ENCODE results near the gene SH3GLB2.
"Not testable (repeated sequence)": the region's sequence is repeated elsewhere in the genome, so short reads cannot be mapped to it uniquely, and the experiment has no call there.

DNA sequence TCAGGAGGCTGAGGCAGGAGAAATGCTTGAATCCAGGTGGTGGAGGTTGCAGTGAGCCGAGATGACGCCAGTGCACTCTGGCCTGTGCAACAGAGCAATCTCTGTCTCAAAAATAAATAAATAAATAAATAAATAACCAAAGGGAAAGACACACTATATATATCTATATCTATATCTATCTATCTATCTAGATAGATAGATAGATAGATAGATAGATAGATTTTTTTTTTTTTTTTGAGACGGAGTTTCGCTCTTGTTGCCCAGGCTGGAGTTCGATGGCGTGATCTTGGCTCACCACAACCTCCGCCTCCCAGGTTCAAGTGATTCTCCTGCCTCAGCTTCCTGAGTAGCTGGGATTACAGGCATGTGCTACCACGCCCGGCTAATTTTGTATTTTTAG, 66.7 kb downstream of the SH3GLB2 start:
- TF ChIP-seq, protein P1, sequence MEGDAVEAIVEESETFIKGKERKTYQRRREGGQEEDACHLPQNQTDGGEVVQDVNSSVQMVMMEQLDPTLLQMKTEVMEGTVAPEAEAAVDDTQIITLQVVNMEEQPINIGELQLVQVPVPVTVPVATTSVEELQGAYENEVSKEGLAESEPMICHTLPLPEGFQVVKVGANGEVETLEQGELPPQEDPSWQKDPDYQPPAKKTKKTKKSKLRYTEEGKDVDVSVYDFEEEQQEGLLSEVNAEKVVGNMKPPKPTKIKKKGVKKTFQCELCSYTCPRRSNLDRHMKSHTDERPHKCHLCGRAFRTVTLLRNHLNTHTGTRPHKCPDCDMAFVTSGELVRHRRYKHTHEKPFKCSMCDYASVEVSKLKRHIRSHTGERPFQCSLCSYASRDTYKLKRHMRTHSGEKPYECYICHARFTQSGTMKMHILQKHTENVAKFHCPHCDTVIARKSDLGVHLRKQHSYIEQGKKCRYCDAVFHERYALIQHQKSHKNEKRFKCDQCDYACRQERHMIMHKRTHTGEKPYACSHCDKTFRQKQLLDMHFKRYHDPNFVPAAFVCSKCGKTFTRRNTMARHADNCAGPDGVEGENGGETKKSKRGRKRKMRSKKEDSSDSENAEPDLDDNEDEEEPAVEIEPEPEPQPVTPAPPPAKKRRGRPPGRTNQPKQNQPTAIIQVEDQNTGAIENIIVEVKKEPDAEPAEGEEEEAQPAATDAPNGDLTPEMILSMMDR (IDR thresholded peaks at IDR 0.05): not testable (repeated sequence)
- not testable (repeated sequence) for TF ChIP-seq ZFX (IDR thresholded peaks at IDR 0.05; ENCODE audit: borderline replicate concordance)

All from 22Rv1 (cell line).